Liver (tissue), 9 donors: ENCODE measurements around the gene FLAD1. TPM values are rescaled to one million over a fixed set of nuclear protein-coding genes. Genes with fewer than 3 reads are reported as not detected.

ENCODE experiments used
- DNase-seq: peaks from one replicate; pipeline ENCODE4 v3.0.0-alpha.2; 2017; ENCODE audit warnings: low spot score
- H3K27ac ChIP-seq, 2 donors: one replicate each; pipeline ENCODE4 v1.7.0; 2013; ENCODE audit warnings: inconsistent platforms in 2 of 2, low read length in 2 of 2, control low read depth in 1 of 2, low read depth in 1 of 2, mild to moderate bottlenecking in 1 of 2
- H3K27me3 ChIP-seq, 4 donors: one replicate each; pipeline versions ENCODE4 v1.6.1 to v1.7.0; 2013; ENCODE audit warnings: low read length in 3 of 4, inconsistent platforms in 1 of 4, mild to moderate bottlenecking in 1 of 4, moderate library complexity in 1 of 4; ENCODE audit not compliant: control insufficient read depth in 4 of 4, insufficient read depth in 4 of 4
- H3K36me3 ChIP-seq, 4 donors: one replicate each; pipeline versions ENCODE4 v1.6.1 to v1.7.0; 2013; ENCODE audit warnings: low read length in 3 of 4, mild to moderate bottlenecking in 3 of 4, low read depth in 1 of 4, moderate library complexity in 1 of 4; ENCODE audit not compliant: control insufficient read depth in 4 of 4, insufficient read depth in 3 of 4
- H3K4me1 ChIP-seq, 4 donors: one replicate each; pipeline versions ENCODE4 v1.6.1 to v1.7.0; 2013; ENCODE audit warnings: low read length in 3 of 4, mild to moderate bottlenecking in 3 of 4, moderate library complexity in 1 of 4; ENCODE audit not compliant: control insufficient read depth in 4 of 4, insufficient read depth in 4 of 4
- H3K4me3 ChIP-seq, 3 donors: one replicate each; pipeline versions ENCODE4 v1.6.1 to v1.7.0; 2013; ENCODE audit warnings: low read length in 3 of 3, control low read depth in 1 of 3, low read depth in 1 of 3, mild to moderate bottlenecking in 1 of 3
- H3K9ac ChIP-seq, 2 donors: one replicate each; pipeline ENCODE4 v1.7.0; 2013; ENCODE audit warnings: low read length in 2 of 2, mild to moderate bottlenecking in 2 of 2, moderate library complexity in 2 of 2, control low read depth in 1 of 2, low read depth in 1 of 2
- H3K9me3 ChIP-seq, 4 donors: one replicate each; pipeline versions ENCODE4 v1.6.1 to v1.7.0; 2013; ENCODE audit warnings: low read length in 3 of 4; ENCODE audit not compliant: control insufficient read depth in 4 of 4
- EGR1 ChIP-seq, 2 donors: IDR thresholded peaks; 2 replicates each; pipeline ENCODE4 v1.6.1; 2016 to 2018; ENCODE audit warnings: antibody characterized with exemption in 2 of 2, low read depth in 2 of 2
- FOXA1 ChIP-seq: IDR thresholded peaks from 2 replicates; pipeline ENCODE4 v1.6.1; 2016; ENCODE audit warnings: antibody characterized with exemption
- FOXA2 ChIP-seq: IDR thresholded peaks from 2 replicates; pipeline ENCODE4 v1.6.1; 2016; ENCODE audit warnings: antibody characterized with exemption
- GABPA ChIP-seq, 2 donors: IDR thresholded peaks in 1 of 2; conservative IDR thresholded peaks in 1 of 2; 2 replicates each; pipeline ENCODE4 v1.6.1; 2016; ENCODE audit warnings: antibody characterized with exemption in 2 of 2, mild to moderate bottlenecking in 1 of 2, moderate library complexity in 1 of 2
- HNF4A ChIP-seq, 2 donors: conservative IDR thresholded peaks; 2 replicates each; pipeline ENCODE4 v1.6.1; 2016; ENCODE audit warnings: antibody characterized with exemption in 2 of 2, mild to moderate bottlenecking in 2 of 2
- JUND ChIP-seq, 2 donors: IDR thresholded peaks; 2 replicates each; pipeline ENCODE4 v1.6.1; 2016; ENCODE audit warnings: antibody characterized with exemption in 2 of 2
- NR2F2 ChIP-seq: IDR thresholded peaks from 2 replicates; pipeline ENCODE4 v1.6.1; 2016; ENCODE audit warnings: antibody characterized with exemption
- RAD21 ChIP-seq, 2 donors: IDR thresholded peaks; 2 replicates each; pipeline ENCODE4 v1.6.1; 2016; ENCODE audit warnings: antibody characterized with exemption in 2 of 2, mild to moderate bottlenecking in 2 of 2
- RXRA ChIP-seq, 2 donors: IDR thresholded peaks; 2 replicates each; pipeline ENCODE4 v1.6.1; 2017 to 2018; ENCODE audit warnings: antibody characterized with exemption in 2 of 2, mild to moderate bottlenecking in 1 of 2
- SP1 ChIP-seq: IDR thresholded peaks from 2 replicates; pipeline ENCODE4 v1.6.1; 2018; ENCODE audit warnings: antibody characterized with exemption, mild to moderate bottlenecking
- TAF1 ChIP-seq: conservative IDR thresholded peaks from 2 replicates; pipeline ENCODE4 v1.6.1; 2016; ENCODE audit warnings: antibody characterized with exemption, mild to moderate bottlenecking
- YY1 ChIP-seq: IDR thresholded peaks from 2 replicates; pipeline ENCODE4 v1.6.1; 2016; ENCODE audit warnings: antibody characterized with exemption, mild to moderate bottlenecking
- WGBS: extraction: QIAGEN DNeasy Blood & Tissue Kit; methylation state at CpG from one replicate; pipeline ENCODE4 v1.1.7; 2013; 5-methylcytosine and 5-hydroxymethylcytosine counted together
- polyA plus RNA-seq, 2 donors: library from polyadenylated mRNA; stranded (reverse) in 1 of 2; unstranded in 1 of 2; fragments of 200-250 nt in 1 of 2; fragments of >200 nt in 1 of 2; fragmentation: Nextera tagmentation in 1 of 2; extraction: Ambion mirVana in 1 of 2; gene quantifications; one replicate each; pipeline versions ENCODE4 v1.2.1 to v1.2.3, GENCODE V29; 2013 to 2015
- total RNA-seq, 2 donors: library from RNA; depleted of rRNA; stranded (reverse); fragments of >200 nt; gene quantifications; one replicate each; pipeline ENCODE4 v1.2.3, GENCODE V29; 2014
- TF ChIP-seq, protein P1 (sequence below): IDR thresholded peaks from 2 replicates; pipeline ENCODE4 v1.6.1; 2016; ENCODE audit warnings: antibody characterized with exemption
- TF ChIP-seq, protein P2 (sequence below): fragments of 150-350 bp; IDR thresholded peaks from 2 replicates; pipeline ENCODE4 v1.5.1; 2017; ENCODE audit warnings: improper control_type of control experiment, low read depth, low read length; ENCODE audit not compliant: missing input control
- TF ChIP-seq, protein P3 (sequence below): IDR thresholded peaks from 2 replicates; pipeline ENCODE4 v1.6.1; 2016; ENCODE audit warnings: antibody characterized with exemption, mild to moderate bottlenecking
- donor health status: healthy.
- donor health status: healthy.
- donor health status: healthy.
- donor health status: healthy.
- donor health status: healthy.

Gene FLAD1
- total and polyA plus RNA-seq, 4 donors: 10.4 to 31.6 (median 22.5) TPM

DNA sequence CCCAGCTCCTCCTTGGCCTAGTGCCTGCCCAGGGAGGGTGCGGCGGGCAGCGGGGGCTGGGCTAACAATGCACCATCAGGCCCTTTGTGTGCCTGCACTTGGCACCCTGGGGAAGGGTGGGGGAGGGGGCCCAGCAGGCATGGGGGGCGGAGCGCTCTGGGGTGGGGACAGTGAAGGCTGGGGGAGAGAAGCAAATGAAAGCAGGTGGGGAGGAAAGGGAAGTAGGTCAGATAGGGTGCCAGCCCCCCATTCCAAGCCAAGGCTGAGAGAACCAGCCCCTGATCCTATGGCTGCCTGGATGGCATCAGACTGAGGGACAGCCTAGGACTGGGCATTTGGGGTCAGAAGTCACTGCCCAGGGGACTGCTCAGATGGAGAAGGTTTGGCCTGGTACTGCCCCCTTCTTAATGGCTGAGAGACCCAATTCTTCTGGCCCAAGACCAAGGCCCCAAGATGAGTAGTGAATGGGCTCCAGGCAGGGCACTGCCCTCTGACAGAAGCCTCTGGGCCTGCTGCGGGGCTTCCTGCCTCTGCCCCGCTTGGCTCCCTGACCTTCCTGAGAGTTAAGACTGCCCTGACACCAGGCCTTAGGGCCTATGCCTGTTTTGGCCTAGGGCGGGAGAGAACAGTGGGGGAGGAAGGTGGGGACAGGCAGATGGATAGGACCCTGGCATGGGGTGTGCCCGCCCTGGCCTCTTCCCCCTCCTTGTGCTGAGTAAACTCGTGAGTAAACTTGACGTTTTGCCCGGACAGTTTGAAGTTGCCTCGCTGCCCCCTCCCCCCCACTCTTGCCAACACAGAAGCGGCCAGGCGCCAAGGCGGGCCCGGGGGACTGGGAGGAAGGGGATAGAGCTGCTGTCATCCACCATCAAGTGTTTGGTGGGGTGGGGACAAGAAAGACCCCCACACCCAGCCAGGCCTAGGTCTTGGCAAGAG, 22.2 kb downstream of the FLAD1 start:
- Histone ChIP-seq H3K27me3 (no peaks in the 10 kb centered on the region), H3K9ac (peak overlapping the region; percentile 5 to 15), H3K9me3 (no peaks in the 10 kb centered on the region), H3K4me3 (peak overlapping the region in 2 of 3 donors; percentile 7 to 73), H3K27ac (peak overlapping the region; percentile 87 to 99), H3K4me1 (peaks cover 40 to 72% (median 58%) of the 10 kb centered on the region in 4 donors), H3K36me3 (no peaks in the 10 kb centered on the region)
- no peak for DNase-seq
- 19% methylated on average over 17 of the region's 17 CpGs for WGBS
- TF ChIP-seq FOXA1 (peak; percentile 35), HNF4A (conservative IDR thresholded peaks at IDR 0.05) (peak; percentile 50 to 72), FOXA2 (no peak), YY1 (peak; percentile 38), TAF1 (no peak), RXRA (IDR thresholded peaks at IDR 0.05) (peak; percentile 63 to 81), EGR1 (IDR thresholded peaks at IDR 0.05; ENCODE audit: low read depth in 2 of 2) (peak in 1 of 2 donors; percentile 51), GABPA (IDR thresholded peaks at IDR 0.05 in 1 of 2, conservative IDR thresholded peaks at IDR 0.05 in 1 of 2) (peak in 1 of 2 donors; percentile 53), NR2F2 (peak; percentile 30), SP1 (peak; percentile 63), JUND (IDR thresholded peaks at IDR 0.05) (peak; percentile 34 to 52)
- TF ChIP-seq, protein P1, sequence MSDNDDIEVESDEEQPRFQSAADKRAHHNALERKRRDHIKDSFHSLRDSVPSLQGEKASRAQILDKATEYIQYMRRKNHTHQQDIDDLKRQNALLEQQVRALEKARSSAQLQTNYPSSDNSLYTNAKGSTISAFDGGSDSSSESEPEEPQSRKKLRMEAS: peak; percentile 57
- TF ChIP-seq, protein P2, sequence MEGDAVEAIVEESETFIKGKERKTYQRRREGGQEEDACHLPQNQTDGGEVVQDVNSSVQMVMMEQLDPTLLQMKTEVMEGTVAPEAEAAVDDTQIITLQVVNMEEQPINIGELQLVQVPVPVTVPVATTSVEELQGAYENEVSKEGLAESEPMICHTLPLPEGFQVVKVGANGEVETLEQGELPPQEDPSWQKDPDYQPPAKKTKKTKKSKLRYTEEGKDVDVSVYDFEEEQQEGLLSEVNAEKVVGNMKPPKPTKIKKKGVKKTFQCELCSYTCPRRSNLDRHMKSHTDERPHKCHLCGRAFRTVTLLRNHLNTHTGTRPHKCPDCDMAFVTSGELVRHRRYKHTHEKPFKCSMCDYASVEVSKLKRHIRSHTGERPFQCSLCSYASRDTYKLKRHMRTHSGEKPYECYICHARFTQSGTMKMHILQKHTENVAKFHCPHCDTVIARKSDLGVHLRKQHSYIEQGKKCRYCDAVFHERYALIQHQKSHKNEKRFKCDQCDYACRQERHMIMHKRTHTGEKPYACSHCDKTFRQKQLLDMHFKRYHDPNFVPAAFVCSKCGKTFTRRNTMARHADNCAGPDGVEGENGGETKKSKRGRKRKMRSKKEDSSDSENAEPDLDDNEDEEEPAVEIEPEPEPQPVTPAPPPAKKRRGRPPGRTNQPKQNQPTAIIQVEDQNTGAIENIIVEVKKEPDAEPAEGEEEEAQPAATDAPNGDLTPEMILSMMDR: no peak
- TF ChIP-seq, protein P3, sequence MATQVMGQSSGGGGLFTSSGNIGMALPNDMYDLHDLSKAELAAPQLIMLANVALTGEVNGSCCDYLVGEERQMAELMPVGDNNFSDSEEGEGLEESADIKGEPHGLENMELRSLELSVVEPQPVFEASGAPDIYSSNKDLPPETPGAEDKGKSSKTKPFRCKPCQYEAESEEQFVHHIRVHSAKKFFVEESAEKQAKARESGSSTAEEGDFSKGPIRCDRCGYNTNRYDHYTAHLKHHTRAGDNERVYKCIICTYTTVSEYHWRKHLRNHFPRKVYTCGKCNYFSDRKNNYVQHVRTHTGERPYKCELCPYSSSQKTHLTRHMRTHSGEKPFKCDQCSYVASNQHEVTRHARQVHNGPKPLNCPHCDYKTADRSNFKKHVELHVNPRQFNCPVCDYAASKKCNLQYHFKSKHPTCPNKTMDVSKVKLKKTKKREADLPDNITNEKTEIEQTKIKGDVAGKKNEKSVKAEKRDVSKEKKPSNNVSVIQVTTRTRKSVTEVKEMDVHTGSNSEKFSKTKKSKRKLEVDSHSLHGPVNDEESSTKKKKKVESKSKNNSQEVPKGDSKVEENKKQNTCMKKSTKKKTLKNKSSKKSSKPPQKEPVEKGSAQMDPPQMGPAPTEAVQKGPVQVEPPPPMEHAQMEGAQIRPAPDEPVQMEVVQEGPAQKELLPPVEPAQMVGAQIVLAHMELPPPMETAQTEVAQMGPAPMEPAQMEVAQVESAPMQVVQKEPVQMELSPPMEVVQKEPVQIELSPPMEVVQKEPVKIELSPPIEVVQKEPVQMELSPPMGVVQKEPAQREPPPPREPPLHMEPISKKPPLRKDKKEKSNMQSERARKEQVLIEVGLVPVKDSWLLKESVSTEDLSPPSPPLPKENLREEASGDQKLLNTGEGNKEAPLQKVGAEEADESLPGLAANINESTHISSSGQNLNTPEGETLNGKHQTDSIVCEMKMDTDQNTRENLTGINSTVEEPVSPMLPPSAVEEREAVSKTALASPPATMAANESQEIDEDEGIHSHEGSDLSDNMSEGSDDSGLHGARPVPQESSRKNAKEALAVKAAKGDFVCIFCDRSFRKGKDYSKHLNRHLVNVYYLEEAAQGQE: no peak

GRCh38 chr1:155006601-155007101, 23.5 kb downstream of the FLAD1 start:
- H3K27ac ChIP-seq: peak overlapping the region; percentile 87 to 99
- DNase-seq: no peak
- no peaks in the 10 kb centered on the region for H3K27me3 ChIP-seq
- H3K9me3 ChIP-seq: no peaks in the 10 kb centered on the region
- H3K9ac ChIP-seq: peak overlapping the region in 1 of 2 donors; percentile 51
- TF ChIP-seq RAD21 (IDR thresholded peaks at IDR 0.05) (no peak), TAF1 (no peak), FOXA1 (no peak), SP1 (no peak), RXRA (IDR thresholded peaks at IDR 0.05) (no peak), YY1 (no peak), GABPA (IDR thresholded peaks at IDR 0.05 in 1 of 2, conservative IDR thresholded peaks at IDR 0.05 in 1 of 2) (no peak), FOXA2 (no peak)
- TF ChIP-seq, protein P2: no peak
- TF ChIP-seq, protein P1: no peak
- H3K36me3 ChIP-seq: no peaks in the 10 kb centered on the region
- WGBS: 56% methylated on average over 2 of the region's 2 CpGs
- H3K4me3 ChIP-seq: no peak overlapping the region
- H3K4me1 ChIP-seq: peaks cover 52 to 75% (median 67%) of the 10 kb centered on the region in 4 donors
